Activated T-cell treated with anti-CD3 and anti-CD28 coated beads, Interleukin-2, amount 50 U/mL, for 72 hours (primary cell): Measurements from ENCODE around the gene OR10J5. TPM values are rescaled to one million over a fixed set of nuclear protein-coding genes. Genes with fewer than 3 reads are reported as not detected.
"Not testable (repeated sequence)": the region's sequence is repeated elsewhere in the genome, so short reads cannot be mapped to it uniquely, and the experiment has no call there.

Experiments
- ATAC-seq, 2 donors: fragments of 150-1000 bp; cut with Tn5 transposase; replicated peaks in 1 of 2; 2 replicates each; pipeline ENCODE4 v1.10.0; 2021; ENCODE audit warnings: moderate library complexity in 2 of 2, mild to moderate bottlenecking in 1 of 2
- DNase-seq, 2 donors: peaks; one replicate each; pipeline ENCODE4 v3.0.0; 2021 to 2022; ENCODE audit warnings: mixed read lengths in 1 of 2
- H3K27ac Mint-ChIP-seq: one replicate; pipeline ENCODE4 v1.8.0; 2022; ENCODE audit warnings: mild to moderate bottlenecking, moderate library complexity, mixed read lengths
- H3K27me3 Mint-ChIP-seq: one replicate; pipeline ENCODE4 v1.8.0; 2022; ENCODE audit warnings: low read depth, mixed read lengths
- H3K36me3 Mint-ChIP-seq, 2 donors: one replicate each; pipeline ENCODE4 v1.8.0; 2022; ENCODE audit warnings: mixed read lengths in 2 of 2, mild to moderate bottlenecking in 1 of 2; ENCODE audit not compliant: insufficient read depth in 2 of 2
- H3K4me1 Mint-ChIP-seq: one replicate; pipeline ENCODE4 v1.8.0; 2022; ENCODE audit warnings: low read depth, mixed read lengths
- H3K4me3 Mint-ChIP-seq, 2 donors: one replicate each; pipeline ENCODE4 v1.8.0; 2022; ENCODE audit warnings: mild to moderate bottlenecking in 2 of 2, mixed read lengths in 2 of 2, moderate library complexity in 2 of 2
- H3K9me3 Mint-ChIP-seq, 2 donors: one replicate each; pipeline ENCODE4 v1.8.0; 2022; ENCODE audit warnings: mixed read lengths in 2 of 2
- total RNA-seq, 2 donors: library from RNA; stranded (reverse); gene quantifications; one replicate each; pipeline ENCODE4 v1.2.3, GENCODE V29; 2022

The OR10J5 gene
- not detected for total RNA-seq

GRCh38 chr1:159535907-159536306 is at the start of gene OR10J5:
Gene OR10J5, minus strand, starts transcription at chr1:159536007. Its CDS starts 0 bp downstream, at chr1:159536007.
- Mint-ChIP-seq H3K9me3 (peaks cover 2 to 4% of the 10 kb centered on the region in 2 donors), H3K36me3 (peaks cover 0 to 2% of the 10 kb centered on the region in 2 donors), H3K27ac (no peak within 1 kb of the TSS), H3K4me1 (no peaks in the 10 kb centered on the region), H3K4me3 (no peak within 1 kb of the TSS), H3K27me3 (no peaks in the 10 kb centered on the region)
- no peak for ATAC-seq
- no peak for DNase-seq

- peaks cover 12% of the 10 kb centered on the region for H3K27me3 Mint-ChIP-seq
- DNase-seq (no peak), ATAC-seq (no peak)
- no peak overlapping the region for H3K27ac Mint-ChIP-seq
- no peaks in the 10 kb centered on the region for H3K4me1 Mint-ChIP-seq
- no peak overlapping the region for H3K4me3 Mint-ChIP-seq
- no peaks in the 10 kb centered on the region for H3K36me3 Mint-ChIP-seq
- no peaks in the 10 kb centered on the region for H3K9me3 Mint-ChIP-seq
Observed at GRCh38 chr1:159584536-159584935, 48.7 kb upstream of the OR10J5 start.

- Mint-ChIP-seq H3K4me1 (no peaks in the 10 kb centered on the region), H3K36me3 (no peaks in the 10 kb centered on the region), H3K27me3 (peaks cover 17% of the 10 kb centered on the region), H3K9me3 (no peaks in the 10 kb centered on the region), H3K27ac (no peak overlapping the region), H3K4me3 (no peak overlapping the region)
- no peak for ATAC-seq
- DNase-seq = no peak
Observed at GRCh38 chr1:159581422-159581821, 45.6 kb upstream of the OR10J5 start.

GRCh38 chr1:159580340-159580739 is 44.5 kb upstream of the OR10J5 start:
- DNase-seq = no peak
- no peak for ATAC-seq
- Mint-ChIP-seq H3K4me1 (no peaks in the 10 kb centered on the region), H3K27ac (no peak overlapping the region), H3K27me3 (peaks cover 21% of the 10 kb centered on the region), H3K4me3 (no peak overlapping the region), H3K36me3 (no peaks in the 10 kb centered on the region), H3K9me3 (peaks cover 0 to under 1% of the 10 kb centered on the region in 2 donors)

GRCh38 chr1:159577446-159577845 is 41.6 kb upstream of the OR10J5 start:
- Mint-ChIP-seq H3K4me1 (no peaks in the 10 kb centered on the region), H3K4me3 (no peak overlapping the region), H3K9me3 (peaks cover 2 to 8% of the 10 kb centered on the region in 2 donors), H3K27me3 (peaks cover 9% of the 10 kb centered on the region), H3K27ac (no peak overlapping the region), H3K36me3 (peaks cover 0 to 5% of the 10 kb centered on the region in 2 donors)
- DNase-seq (no peak), ATAC-seq (no peak)

GRCh38 chr1:159562680-159563079 is 26.9 kb upstream of the OR10J5 start:
- no peaks in the 10 kb centered on the region for H3K36me3 Mint-ChIP-seq
- no peak overlapping the region for H3K27ac Mint-ChIP-seq
- peaks cover 8% of the 10 kb centered on the region for H3K27me3 Mint-ChIP-seq
- H3K9me3 Mint-ChIP-seq = no peaks in the 10 kb centered on the region
- DNase-seq (no peak), ATAC-seq (no peak)
- H3K4me1 Mint-ChIP-seq = no peaks in the 10 kb centered on the region
- no peak overlapping the region for H3K4me3 Mint-ChIP-seq

GRCh38 chr1:159561497-159561896 is 25.7 kb upstream of the OR10J5 start:
- peaks cover 6% of the 10 kb centered on the region for H3K27me3 Mint-ChIP-seq
- H3K27ac Mint-ChIP-seq = no peak overlapping the region
- no peaks in the 10 kb centered on the region for H3K4me1 Mint-ChIP-seq
- H3K9me3 Mint-ChIP-seq = no peaks in the 10 kb centered on the region
- H3K36me3 Mint-ChIP-seq = no peaks in the 10 kb centered on the region
- no peak for DNase-seq
- H3K4me3 Mint-ChIP-seq = no peak overlapping the region
- no peak for ATAC-seq

GRCh38 chr1:159560599-159560998 is 24.8 kb upstream of the OR10J5 start:
- DNase-seq (no peak), ATAC-seq (no peak)
- H3K4me3 Mint-ChIP-seq = no peak overlapping the region
- no peaks in the 10 kb centered on the region for H3K27me3 Mint-ChIP-seq
- H3K36me3 Mint-ChIP-seq = no peaks in the 10 kb centered on the region
- no peaks in the 10 kb centered on the region for H3K4me1 Mint-ChIP-seq
- no peaks in the 10 kb centered on the region for H3K9me3 Mint-ChIP-seq
- H3K27ac Mint-ChIP-seq = peak overlapping the region; percentile 41

GRCh38 chr1:159556931-159557369 is 21.1 kb upstream of the OR10J5 start:
- Mint-ChIP-seq H3K27me3 (peaks cover 6% of the 10 kb centered on the region), H3K36me3 (no peaks in the 10 kb centered on the region), H3K4me3 (no peak overlapping the region), H3K9me3 (no peaks in the 10 kb centered on the region), H3K27ac (no peak overlapping the region), H3K4me1 (no peaks in the 10 kb centered on the region)
- ATAC-seq = no peak
- no peak for DNase-seq

- no peak for ATAC-seq
- Mint-ChIP-seq H3K36me3 (no peaks in the 10 kb centered on the region), H3K4me1 (no peaks in the 10 kb centered on the region), H3K4me3 (no peak overlapping the region), H3K27me3 (peaks cover 14% of the 10 kb centered on the region), H3K27ac (no peak overlapping the region), H3K9me3 (no peaks in the 10 kb centered on the region)
- DNase-seq = no peak
Observed at GRCh38 chr1:159554696-159555095, 18.9 kb upstream of the OR10J5 start.

GRCh38 chr1:159554261-159554660 is 18.5 kb upstream of the OR10J5 start:
- ATAC-seq (no peak), DNase-seq (no peak)
- Mint-ChIP-seq H3K4me3 (no peak overlapping the region), H3K27ac (no peak overlapping the region), H3K4me1 (no peaks in the 10 kb centered on the region), H3K36me3 (no peaks in the 10 kb centered on the region), H3K9me3 (no peaks in the 10 kb centered on the region), H3K27me3 (peaks cover 14% of the 10 kb centered on the region)

- ATAC-seq = no peak
- Mint-ChIP-seq H3K36me3 (no peaks in the 10 kb centered on the region), H3K9me3 (peaks cover 0 to 2% of the 10 kb centered on the region in 2 donors), H3K27ac (no peak overlapping the region), H3K27me3 (peaks cover 21% of the 10 kb centered on the region), H3K4me1 (no peaks in the 10 kb centered on the region), H3K4me3 (no peak overlapping the region)
- DNase-seq = no peak
Observed at GRCh38 chr1:159548126-159548525, 12.3 kb upstream of the OR10J5 start.

GRCh38 chr1:159532922-159533321 is 2.9 kb downstream of the OR10J5 start:
- H3K27ac Mint-ChIP-seq = no peak overlapping the region
- H3K36me3 Mint-ChIP-seq = no peaks in the 10 kb centered on the region
- H3K4me1 Mint-ChIP-seq = no peaks in the 10 kb centered on the region
- ATAC-seq (no peak), DNase-seq (no peak)
- H3K4me3 Mint-ChIP-seq = no peak overlapping the region
- no peaks in the 10 kb centered on the region for H3K27me3 Mint-ChIP-seq
- H3K9me3 Mint-ChIP-seq = peaks cover 0 to 2% of the 10 kb centered on the region in 2 donors

- H3K4me1 Mint-ChIP-seq, H3K36me3 Mint-ChIP-seq, H3K4me3 Mint-ChIP-seq, DNase-seq, H3K27ac Mint-ChIP-seq, ATAC-seq, H3K9me3 Mint-ChIP-seq, H3K27me3 Mint-ChIP-seq: not testable (repeated sequence)
Observed at GRCh38 chr1:159524792-159525191, 11.0 kb downstream of the OR10J5 start.
